Astrocyte (in vitro differentiated cells and primary cell): ENCODE results near the gene PDZRN4.

Source experiments
- CTCF ChIP-seq: IDR thresholded peaks from 2 replicates; pipeline ENCODE4 v1.5.1; 2011; ENCODE audit warnings: low read depth, mild to moderate bottlenecking, inconsistent platforms, low read length, moderate library complexity; ENCODE audit not compliant: insufficient read depth
- EZH2 ChIP-seq: IDR thresholded peaks from 2 replicates; pipeline ENCODE4 v1.6.1; 2012; ENCODE audit warnings: mild to moderate bottlenecking, low read length, inconsistent platforms; ENCODE audit not compliant: insufficient read depth

GRCh38 chr12:41211448-41211847 is 23.3 kb downstream of the PDZRN4 start:
- TF ChIP-seq CTCF (no peak), EZH2 (no peak)
